Measurements from ENCODE around the gene EPB41L3. TPM values are rescaled to one million over a fixed set of nuclear protein-coding genes. Genes with fewer than 3 reads are reported as not detected.

Gene EPB41L3
- total and polyA plus RNA-seq, 4 donors: 99.6 to 226 (median 163) TPM

- 90% methylated on average over 3 of the region's 4 CpGs for WGBS (ENCODE audit: insufficient coverage)
- no peak overlapping the region for H3K27ac ChIP-seq (ENCODE audit: low read depth, low read length)
- DNase-seq (ENCODE audit: low read depth in 4 of 6, low spot score in 6 of 6): no peak
Observed at GRCh38 chr18:5449858-5450509, 93.8 kb downstream of the EPB41L3 start.

GRCh38 chr18:5447442-5447841 is 96.4 kb downstream of the EPB41L3 start:
- Histone ChIP-seq H3K4me3 (ENCODE audit: low read depth, low read length) (no peak overlapping the region), H3K36me3 (ENCODE audit: control insufficient read depth, insufficient read depth, low read length) (no peaks in the 10 kb centered on the region), H3K4me1 (ENCODE audit: control insufficient read depth, insufficient read depth, low read length) (no peaks in the 10 kb centered on the region), H3K27me3 (ENCODE audit: control insufficient read depth, insufficient read depth, low read length) (no peaks in the 10 kb centered on the region), H3K27ac (ENCODE audit: low read depth, low read length) (no peak overlapping the region), H3K9me3 (ENCODE audit: control insufficient read depth, insufficient read depth, low read length) (no peaks in the 10 kb centered on the region)
- no peak for DNase-seq (ENCODE audit: low read depth in 4 of 6, low spot score in 6 of 6)
- 89% methylated on average over 6 of the region's 7 CpGs for WGBS (ENCODE audit: insufficient coverage)

More at GRCh38 chr18:5449858-5450509, 93.8 kb downstream of the EPB41L3 start:
- Histone ChIP-seq H3K9me3 (ENCODE audit: control insufficient read depth, insufficient read depth, low read length) (no peaks in the 10 kb centered on the region), H3K4me3 (ENCODE audit: low read depth, low read length) (no peak overlapping the region), H3K27me3 (ENCODE audit: control insufficient read depth, insufficient read depth, low read length) (no peaks in the 10 kb centered on the region), H3K4me1 (ENCODE audit: control insufficient read depth, insufficient read depth, low read length) (no peaks in the 10 kb centered on the region), H3K36me3 (ENCODE audit: control insufficient read depth, insufficient read depth, low read length) (no peaks in the 10 kb centered on the region)

GRCh38 chr18:5444847-5445246 is 99.0 kb downstream of the EPB41L3 start:
- Histone ChIP-seq H3K9me3 (ENCODE audit: control insufficient read depth, insufficient read depth, low read length) (no peaks in the 10 kb centered on the region), H3K27me3 (ENCODE audit: control insufficient read depth, insufficient read depth, low read length) (no peaks in the 10 kb centered on the region), H3K27ac (ENCODE audit: low read depth, low read length) (no peak overlapping the region), H3K36me3 (ENCODE audit: control insufficient read depth, insufficient read depth, low read length) (no peaks in the 10 kb centered on the region), H3K4me1 (ENCODE audit: control insufficient read depth, insufficient read depth, low read length) (no peaks in the 10 kb centered on the region), H3K4me3 (ENCODE audit: low read depth, low read length) (no peak overlapping the region)
- no peak for DNase-seq (ENCODE audit: low read depth in 4 of 6, low spot score in 6 of 6)
- 89% methylated on average over 3 of the region's 4 CpGs for WGBS (ENCODE audit: insufficient coverage)

GRCh38 chr18:5444269-5444668 is 99.5 kb downstream of the EPB41L3 start:
- Histone ChIP-seq H3K4me1 (ENCODE audit: control insufficient read depth, insufficient read depth, low read length) (no peaks in the 10 kb centered on the region), H3K4me3 (ENCODE audit: low read depth, low read length) (no peak overlapping the region), H3K27ac (ENCODE audit: low read depth, low read length) (no peak overlapping the region), H3K9me3 (ENCODE audit: control insufficient read depth, insufficient read depth, low read length) (no peaks in the 10 kb centered on the region), H3K27me3 (ENCODE audit: control insufficient read depth, insufficient read depth, low read length) (no peaks in the 10 kb centered on the region), H3K36me3 (ENCODE audit: control insufficient read depth, insufficient read depth, low read length) (no peaks in the 10 kb centered on the region)
- DNase-seq (ENCODE audit: low read depth in 4 of 6, low spot score in 6 of 6): no peak
- no CpG with 5 or more reads among the region's 3 CpGs for WGBS (ENCODE audit: insufficient coverage)

- Histone ChIP-seq H3K9me3 (ENCODE audit: control insufficient read depth, insufficient read depth, low read length) (no peaks in the 10 kb centered on the region), H3K36me3 (ENCODE audit: control insufficient read depth, insufficient read depth, low read length) (no peaks in the 10 kb centered on the region), H3K4me1 (ENCODE audit: control insufficient read depth, insufficient read depth, low read length) (no peaks in the 10 kb centered on the region), H3K4me3 (ENCODE audit: low read depth, low read length) (no peak overlapping the region), H3K27ac (ENCODE audit: low read depth, low read length) (no peak overlapping the region), H3K27me3 (ENCODE audit: control insufficient read depth, insufficient read depth, low read length) (no peaks in the 10 kb centered on the region)
- no peak for DNase-seq (ENCODE audit: low read depth in 4 of 6, low spot score in 6 of 6)
- no CpG with 5 or more reads among the region's 3 CpGs for WGBS (ENCODE audit: insufficient coverage)
Observed at GRCh38 chr18:5439986-5440696, 103.7 kb downstream of the EPB41L3 start.

- Histone ChIP-seq H3K4me3 (ENCODE audit: low read depth, low read length) (no peak overlapping the region), H3K9me3 (ENCODE audit: control insufficient read depth, insufficient read depth, low read length) (no peaks in the 10 kb centered on the region), H3K4me1 (ENCODE audit: control insufficient read depth, insufficient read depth, low read length) (no peaks in the 10 kb centered on the region), H3K27ac (ENCODE audit: low read depth, low read length) (no peak overlapping the region), H3K36me3 (ENCODE audit: control insufficient read depth, insufficient read depth, low read length) (no peaks in the 10 kb centered on the region), H3K27me3 (ENCODE audit: control insufficient read depth, insufficient read depth, low read length) (no peaks in the 10 kb centered on the region)
- WGBS (ENCODE audit: insufficient coverage): no CpG with 5 or more reads among the region's 4 CpGs
- no peak for DNase-seq (ENCODE audit: low read depth in 4 of 6, low spot score in 6 of 6)
Observed at GRCh38 chr18:5434425-5434824, 109.4 kb downstream of the EPB41L3 start.

- H3K27me3 ChIP-seq (ENCODE audit: control insufficient read depth, insufficient read depth, low read length): no peaks in the 10 kb centered on the region
- no peaks in the 10 kb centered on the region for H3K36me3 ChIP-seq (ENCODE audit: control insufficient read depth, insufficient read depth, low read length)
- H3K27ac ChIP-seq (ENCODE audit: low read depth, low read length): no peak overlapping the region
- 66% methylated on average over 8 of the region's 8 CpGs for WGBS (ENCODE audit: insufficient coverage)
- no peaks in the 10 kb centered on the region for H3K4me1 ChIP-seq (ENCODE audit: control insufficient read depth, insufficient read depth, low read length)
- DNase-seq (ENCODE audit: low read depth in 4 of 6, low spot score in 6 of 6): peak in 1 of 6 donors; percentile 28
- no peak overlapping the region for H3K4me3 ChIP-seq (ENCODE audit: low read depth, low read length)
- H3K9me3 ChIP-seq (ENCODE audit: control insufficient read depth, insufficient read depth, low read length): no peaks in the 10 kb centered on the region
Observed at GRCh38 chr18:5431836-5432575, 111.8 kb downstream of the EPB41L3 start.

GRCh38 chr18:5430131-5430530 is 113.7 kb downstream of the EPB41L3 start:
- no peak for DNase-seq (ENCODE audit: low read depth in 4 of 6, low spot score in 6 of 6)
- H3K27ac ChIP-seq (ENCODE audit: low read depth, low read length): no peak overlapping the region
- H3K4me3 ChIP-seq (ENCODE audit: low read depth, low read length): no peak overlapping the region
- H3K27me3 ChIP-seq (ENCODE audit: control insufficient read depth, insufficient read depth, low read length): no peaks in the 10 kb centered on the region
- WGBS (ENCODE audit: insufficient coverage): 100% methylated on average over 1 of the region's 7 CpGs
- no peaks in the 10 kb centered on the region for H3K36me3 ChIP-seq (ENCODE audit: control insufficient read depth, insufficient read depth, low read length)
- no peaks in the 10 kb centered on the region for H3K4me1 ChIP-seq (ENCODE audit: control insufficient read depth, insufficient read depth, low read length)
- H3K9me3 ChIP-seq (ENCODE audit: control insufficient read depth, insufficient read depth, low read length): no peaks in the 10 kb centered on the region

GRCh38 chr18:5429681-5430080 is 114.1 kb downstream of the EPB41L3 start:
- H3K27me3 ChIP-seq (ENCODE audit: control insufficient read depth, insufficient read depth, low read length): no peaks in the 10 kb centered on the region
- no peak overlapping the region for H3K27ac ChIP-seq (ENCODE audit: low read depth, low read length)
- no peaks in the 10 kb centered on the region for H3K36me3 ChIP-seq (ENCODE audit: control insufficient read depth, insufficient read depth, low read length)
- H3K4me3 ChIP-seq (ENCODE audit: low read depth, low read length): no peak overlapping the region
- no peaks in the 10 kb centered on the region for H3K4me1 ChIP-seq (ENCODE audit: control insufficient read depth, insufficient read depth, low read length)
- no peaks in the 10 kb centered on the region for H3K9me3 ChIP-seq (ENCODE audit: control insufficient read depth, insufficient read depth, low read length)
- 100% methylated on average over 1 of the region's 7 CpGs for WGBS (ENCODE audit: insufficient coverage)
- no peak for DNase-seq (ENCODE audit: low read depth in 4 of 6, low spot score in 6 of 6)

Data from spinal cord (tissue), 10 donors.